GM19397 (cell line): ENCODE results near the gene TRIM56.
"Not testable (repeated sequence)": the region's sequence is repeated elsewhere in the genome, so short reads cannot be mapped to it uniquely, and the experiment has no call there.

Experiments used
- ATAC-seq: cut with Tn5 transposase; IDR thresholded peaks from one replicate; pipeline ENCODE4 v1.9.1; 2021; ENCODE audit warnings: mild to moderate bottlenecking, moderate library complexity; ENCODE audit not compliant: unreplicated experiment

The TRIM56 gene

DNA sequence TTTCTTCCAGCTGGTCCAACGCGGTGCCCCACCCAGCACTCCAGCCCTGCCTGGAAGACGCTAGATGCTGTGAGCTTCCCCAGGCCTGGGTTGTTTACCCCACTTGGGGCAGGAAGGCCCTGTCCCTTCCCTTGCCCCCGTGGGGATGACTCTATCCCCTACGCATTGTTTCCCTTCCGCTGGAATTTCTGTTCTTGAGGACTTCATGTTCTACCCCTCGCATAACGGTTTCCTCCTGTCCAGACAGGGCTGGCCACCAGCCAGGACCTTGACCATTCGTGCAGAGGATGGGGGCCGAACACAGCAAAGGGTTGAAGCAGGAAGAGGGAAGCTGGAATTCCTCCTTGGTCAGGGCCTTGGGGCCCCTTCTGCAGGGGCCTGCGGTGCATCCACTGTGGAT, 27.0 kb downstream of the TRIM56 start:
- no peak for ATAC-seq

DNA sequence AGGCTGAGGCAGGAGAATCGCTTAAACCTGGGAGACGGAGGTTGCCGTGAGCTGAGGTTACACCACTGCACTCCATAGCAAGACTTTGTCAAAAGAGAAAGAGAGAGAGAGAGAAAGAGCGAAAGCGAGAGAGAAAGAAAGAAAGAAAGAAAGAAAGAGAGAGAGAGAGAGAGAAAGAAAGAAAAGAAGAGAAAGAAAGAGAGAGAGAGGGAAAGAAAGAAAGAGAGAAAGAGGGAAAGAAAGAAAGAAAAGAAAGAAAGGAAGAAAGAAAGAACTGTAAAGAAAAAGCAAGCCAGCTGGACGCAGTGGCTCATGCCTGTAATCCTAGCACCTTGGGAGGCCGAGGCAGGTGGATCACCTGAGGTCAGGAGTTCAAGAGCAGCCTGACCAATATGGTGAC, 27.9 kb downstream of the TRIM56 start:
- not testable (repeated sequence) for ATAC-seq

DNA sequence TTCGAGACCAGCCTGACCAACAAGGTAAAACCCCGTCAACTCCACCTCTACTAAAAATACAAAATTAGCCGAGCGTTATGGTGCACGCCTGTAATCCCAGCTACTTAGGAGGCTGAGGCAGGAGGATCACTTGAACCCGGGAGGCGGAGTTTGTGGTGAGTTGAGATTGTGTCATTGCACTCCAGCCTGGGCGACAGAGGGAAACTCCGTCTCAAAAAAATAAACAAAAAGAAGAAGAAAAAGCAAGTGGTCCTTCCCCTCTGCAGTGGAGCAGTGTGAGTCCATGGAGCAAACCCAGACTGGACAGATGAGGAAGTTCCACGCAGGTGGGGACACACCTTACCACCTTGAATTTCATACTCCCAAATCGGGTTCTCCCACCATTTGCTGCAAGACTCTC, 28.6 kb downstream of the TRIM56 start:
- ATAC-seq: no peak

DNA sequence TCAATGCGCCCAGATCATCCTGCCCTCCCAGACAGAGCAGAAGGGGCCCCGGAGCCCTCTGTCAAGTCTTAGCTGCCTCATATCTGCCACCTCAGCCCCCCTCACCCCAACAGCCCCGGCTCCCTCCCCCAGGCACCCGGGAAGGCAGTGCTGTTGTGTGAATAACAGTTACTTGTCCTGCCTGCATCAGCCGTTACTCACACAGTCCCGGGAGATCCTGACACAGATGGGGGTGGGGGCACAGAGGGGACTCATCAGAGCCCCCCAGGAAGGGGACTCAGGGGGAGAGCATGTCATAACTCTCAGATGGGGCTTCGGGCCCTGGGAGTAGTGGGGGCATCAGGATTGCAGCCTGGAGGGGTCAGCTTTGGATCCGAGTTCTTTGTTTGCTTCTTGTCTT, 29.2 kb downstream of the TRIM56 start:
- ATAC-seq: no peak

- no peak for ATAC-seq
Observed at GRCh38 chr7:101115215-101115614, 29.9 kb downstream of the TRIM56 start.

DNA sequence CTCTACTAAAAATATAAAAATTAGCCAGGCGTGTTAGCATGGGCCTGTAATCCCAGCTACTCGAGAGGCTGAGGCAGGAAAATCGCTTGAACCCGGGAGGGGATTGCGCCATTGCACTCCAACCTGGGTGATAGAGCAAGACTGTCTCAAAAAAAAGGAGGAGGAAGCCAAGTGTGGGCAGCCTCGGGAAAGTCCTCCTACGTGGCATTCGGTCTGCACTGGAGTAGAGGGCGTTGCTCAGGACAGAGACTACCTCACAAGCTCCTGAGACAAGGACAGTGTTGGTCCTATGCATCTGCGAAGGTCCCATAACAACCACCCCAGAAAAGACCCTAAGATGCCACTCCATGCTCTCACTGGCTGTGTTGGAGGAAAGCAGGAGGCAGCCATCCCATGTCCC, 31.6 kb downstream of the TRIM56 start:
- no peak for ATAC-seq

DNA sequence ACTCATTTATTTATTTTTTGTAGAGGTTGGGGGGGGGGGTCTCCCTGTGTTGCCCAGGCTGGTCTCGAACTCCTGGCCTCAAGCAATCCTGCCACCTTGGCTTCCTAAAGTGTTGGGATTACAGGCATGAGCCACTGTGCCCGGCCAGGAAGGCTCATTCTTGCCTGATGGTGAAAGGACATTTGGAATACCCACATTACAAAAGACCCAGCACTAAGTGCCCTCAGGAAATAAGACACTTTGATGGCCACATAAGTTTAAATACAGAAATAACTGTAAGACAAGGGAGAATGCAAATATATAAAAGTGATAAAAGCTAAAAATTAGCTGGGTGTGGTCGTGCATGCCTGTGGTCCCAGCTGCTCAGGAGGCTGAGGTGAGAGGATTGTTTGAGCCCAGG, 33.6 kb downstream of the TRIM56 start:
- no peak for ATAC-seq

- ATAC-seq: no peak
Observed at GRCh38 chr7:101119876-101120275, 34.6 kb downstream of the TRIM56 start.

GRCh38 chr7:101120315-101120714, 35.0 kb downstream of the TRIM56 start:
- ATAC-seq: no peak

DNA sequence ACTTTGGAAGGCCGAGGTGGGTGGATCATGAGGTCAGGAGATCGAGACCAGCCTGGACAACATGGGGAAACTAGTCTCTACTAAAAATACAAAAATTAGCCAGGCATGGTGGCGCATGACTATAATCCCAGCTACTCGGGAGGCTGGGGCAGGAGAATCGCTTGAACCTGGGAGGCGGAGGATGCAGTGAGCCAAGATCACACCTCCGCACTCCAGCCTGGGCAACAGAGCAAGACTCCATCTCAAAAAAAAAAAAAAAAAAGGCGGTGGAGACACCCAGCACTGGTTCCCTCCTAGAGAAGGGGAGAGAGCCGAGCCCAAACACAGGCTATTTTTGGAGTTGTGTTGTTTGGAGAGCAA, 36.3 kb downstream of the TRIM56 start:
- not testable (repeated sequence) for ATAC-seq

- no peak for ATAC-seq
Observed at GRCh38 chr7:101121991-101122932, 37.0 kb downstream of the TRIM56 start.

DNA sequence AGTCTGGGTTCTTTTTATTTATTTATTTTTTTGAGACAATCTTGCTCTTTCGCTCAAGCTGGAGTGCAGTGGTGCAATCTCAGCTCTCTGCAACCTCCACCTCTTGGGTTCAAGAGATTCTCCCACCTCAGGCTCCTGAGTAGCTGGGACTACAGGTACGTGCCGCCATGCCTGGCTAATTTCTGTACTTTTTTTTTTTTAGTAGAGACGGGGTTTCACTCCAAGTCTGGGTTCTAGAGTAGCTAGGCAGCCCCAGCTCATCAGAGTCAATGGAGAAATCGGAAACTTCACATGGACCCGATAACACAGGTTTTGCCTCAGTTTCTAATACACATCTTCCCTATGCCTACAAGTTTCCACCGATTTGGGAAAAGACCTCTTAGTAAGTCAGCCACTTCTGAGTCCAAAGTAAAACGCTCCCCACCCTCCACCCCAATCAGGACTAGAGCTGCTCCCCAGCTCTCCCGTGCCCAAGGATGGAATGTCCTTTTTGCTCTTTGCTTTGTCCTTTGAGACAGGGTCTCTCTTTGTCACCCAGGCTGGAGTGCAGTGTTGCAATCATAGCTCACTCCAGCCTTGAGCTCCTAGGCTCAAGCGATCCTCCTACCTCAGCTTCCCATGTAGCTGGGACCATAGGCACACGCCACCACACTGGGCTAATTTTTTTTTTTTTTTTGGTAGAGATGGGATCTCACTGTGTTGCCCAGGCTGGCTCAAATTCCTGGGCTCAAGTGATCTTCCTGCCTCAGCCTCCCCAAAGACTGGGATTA, 37.8 kb downstream of the TRIM56 start:
- ATAC-seq: no peak

DNA sequence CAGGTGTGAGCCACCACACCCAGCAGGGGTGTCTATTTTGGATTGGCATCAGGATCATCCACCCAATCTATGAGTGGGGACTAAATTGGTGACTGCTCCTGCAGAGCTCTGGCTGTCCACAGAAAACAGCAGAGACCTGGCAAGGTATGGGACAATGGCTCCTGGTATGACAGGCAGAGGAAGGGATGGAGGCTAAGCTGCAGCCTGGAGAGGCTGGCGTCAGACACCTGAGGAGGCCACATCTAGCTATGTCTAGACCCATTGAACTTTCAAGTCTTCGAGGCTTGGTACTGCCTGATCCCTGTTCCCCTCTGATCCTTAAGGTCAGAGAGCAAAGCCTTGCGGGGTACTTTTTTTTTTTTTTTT, 38.4 kb downstream of the TRIM56 start:
- ATAC-seq: no peak

- ATAC-seq: no peak
Observed at GRCh38 chr7:101124376-101125056, 39.2 kb downstream of the TRIM56 start.

- peak; percentile 56 for ATAC-seq
Observed at GRCh38 chr7:101125989-101126650, 40.8 kb downstream of the TRIM56 start.

- ATAC-seq: peak; percentile 29
Observed at GRCh38 chr7:101126651-101127459, 41.6 kb downstream of the TRIM56 start, which contains the start of gene SERPINE1. SERPINE1 (plus strand) TSS chr7:101127104; CDS start chr7:101128394, 1,290 bp downstream.

DNA sequence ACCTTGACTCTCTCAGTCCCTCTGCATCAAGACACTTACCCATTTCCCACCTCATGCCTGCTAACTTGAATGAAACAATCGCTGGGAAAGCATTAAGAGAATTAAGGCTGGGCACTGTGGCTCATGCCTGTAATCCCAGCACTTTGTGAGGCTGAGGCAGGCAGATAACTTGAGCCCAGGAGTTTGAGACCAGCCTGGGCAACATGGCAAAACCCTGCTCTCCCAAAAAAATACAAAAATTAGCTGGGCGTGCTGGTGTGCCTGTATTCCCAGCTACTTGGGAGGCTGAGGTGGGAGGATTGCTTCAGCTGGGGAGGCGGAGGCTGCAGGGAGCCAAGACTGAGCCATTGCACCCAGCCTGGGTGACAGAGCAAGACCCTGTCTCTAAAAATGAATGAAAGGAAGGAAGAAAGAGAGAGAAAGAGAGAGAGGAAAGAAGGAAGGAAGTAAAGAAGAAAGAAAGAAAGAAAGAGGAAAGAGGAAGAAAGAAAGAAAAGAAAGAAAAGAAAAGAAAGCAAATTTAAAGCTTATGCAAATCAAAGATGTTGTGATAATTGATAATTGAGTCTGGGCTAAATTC, 42.3 kb downstream of the TRIM56 start:
- no peak for ATAC-seq

DNA sequence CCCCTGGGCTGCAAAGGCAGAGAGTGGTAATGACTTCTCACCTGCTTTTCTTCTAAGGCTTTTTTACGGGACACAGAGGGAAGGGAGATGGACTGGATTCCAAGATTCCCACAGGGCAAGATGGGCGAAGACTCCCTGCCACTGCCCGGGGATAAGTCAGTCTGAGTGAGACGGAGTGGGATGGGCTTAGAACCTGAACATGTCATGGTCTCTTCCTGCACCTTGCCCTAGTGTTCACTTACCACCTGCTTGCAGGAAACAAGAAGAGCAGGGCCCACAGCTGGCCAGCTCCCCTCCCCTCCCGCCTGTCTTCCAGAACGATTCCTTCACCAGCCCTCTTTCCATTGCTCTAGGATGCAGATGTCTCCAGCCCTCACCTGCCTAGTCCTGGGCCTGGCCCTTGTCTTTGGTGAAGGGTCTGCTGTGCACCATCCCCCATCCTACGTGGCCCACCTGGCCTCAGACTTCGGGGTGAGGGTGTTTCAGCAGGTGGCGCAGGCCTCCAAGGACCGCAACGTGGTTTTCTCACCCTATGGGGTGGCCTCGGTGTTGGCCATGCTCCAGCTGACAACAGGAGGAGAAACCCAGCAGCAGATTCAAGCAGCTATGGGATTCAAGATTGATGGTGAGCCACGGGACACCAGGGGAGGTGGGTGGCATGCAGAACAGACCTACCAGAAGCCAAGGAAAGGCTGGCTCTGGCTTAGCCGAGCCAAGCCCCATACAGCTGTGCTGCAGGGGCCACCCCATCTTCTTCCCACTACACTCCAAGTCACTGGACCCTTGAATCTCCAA, 43.0 kb downstream of the TRIM56 start:
- ATAC-seq: no peak

DNA sequence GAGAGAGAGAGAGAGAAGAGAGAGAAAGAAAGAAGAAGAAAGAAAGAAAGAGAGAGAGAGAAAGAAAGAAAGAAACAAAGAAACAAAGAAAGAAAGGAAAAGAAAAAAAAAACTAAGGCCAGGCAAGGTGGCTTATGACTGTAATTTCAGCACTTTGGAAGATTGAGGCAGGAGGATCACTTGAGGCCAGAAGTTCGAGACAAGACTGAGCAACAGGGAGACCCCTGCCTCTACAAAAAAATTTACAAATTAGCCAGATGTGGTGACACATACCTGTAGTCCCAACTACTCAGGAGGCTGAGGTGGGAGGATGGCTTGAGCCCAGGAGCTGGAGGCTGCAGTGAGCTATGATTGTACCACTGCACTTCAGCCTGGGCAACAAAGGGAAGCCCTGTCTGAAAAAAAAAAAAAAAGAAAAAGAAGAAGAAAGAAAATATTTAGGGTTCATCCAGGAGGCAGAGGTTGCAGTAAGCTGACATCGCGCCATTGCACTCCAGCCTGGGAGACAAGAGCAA, 44.4 kb downstream of the TRIM56 start:
- no peak for ATAC-seq
